ENCODE data around the gene BCL7C.
A peak's percentile ranks its signal among the peaks of the same experiment; 100 is the strongest.
"Not testable (repeated sequence)": the region's sequence is repeated elsewhere in the genome, so short reads cannot be mapped to it uniquely, and the experiment has no call there.

Gene BCL7C

DNA sequence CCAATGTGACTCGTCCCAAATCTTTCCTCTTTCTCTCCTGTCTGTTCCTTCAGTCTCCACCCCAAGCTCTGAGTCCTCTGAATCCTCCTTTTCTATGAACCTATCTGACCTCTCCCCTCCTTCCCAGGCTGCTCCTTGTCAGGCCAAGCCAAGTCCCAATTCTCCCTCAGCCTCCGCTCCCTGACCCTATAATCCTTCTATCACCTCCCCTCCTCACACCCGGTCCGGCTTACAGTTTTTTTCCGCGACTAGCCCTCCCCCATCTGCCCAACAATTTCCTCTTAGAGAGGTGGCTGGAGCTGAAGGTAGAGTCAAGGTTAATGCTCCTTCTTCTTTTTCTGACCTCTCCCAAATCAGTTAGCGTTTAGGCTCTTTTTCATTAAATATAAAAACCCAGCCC, 33.1 kb downstream of the BCL7C start:
- DNase-seq = not testable (repeated sequence)

DNA sequence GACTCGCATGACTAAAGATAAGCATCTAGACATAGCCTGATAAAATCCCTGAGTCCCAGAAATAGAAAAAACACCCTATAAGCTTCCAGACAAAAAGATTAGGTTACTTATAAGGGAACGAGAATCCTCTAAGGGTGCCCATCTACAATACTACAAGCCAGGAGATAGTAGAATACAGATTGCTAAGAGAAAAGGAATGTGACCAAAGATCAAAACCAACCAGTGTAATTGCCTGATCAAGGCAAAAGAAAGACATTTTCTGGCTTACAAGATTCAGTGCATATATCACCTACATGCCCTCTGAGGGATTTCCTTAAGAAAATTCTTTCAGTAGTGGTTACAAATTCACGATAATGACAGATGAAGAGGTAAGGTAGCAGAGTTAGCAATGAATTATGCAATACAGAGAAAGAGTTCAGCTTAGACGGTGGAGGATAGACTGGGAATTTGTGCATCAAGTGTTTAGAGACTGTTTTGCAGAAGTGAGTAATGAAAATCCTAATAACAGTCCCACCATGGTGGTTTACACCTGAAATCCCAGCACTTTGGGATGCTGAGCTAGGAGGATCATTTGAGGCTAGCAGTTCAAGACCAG, 35.0 kb downstream of the BCL7C start:
- DNase-seq = no peak

DNA sequence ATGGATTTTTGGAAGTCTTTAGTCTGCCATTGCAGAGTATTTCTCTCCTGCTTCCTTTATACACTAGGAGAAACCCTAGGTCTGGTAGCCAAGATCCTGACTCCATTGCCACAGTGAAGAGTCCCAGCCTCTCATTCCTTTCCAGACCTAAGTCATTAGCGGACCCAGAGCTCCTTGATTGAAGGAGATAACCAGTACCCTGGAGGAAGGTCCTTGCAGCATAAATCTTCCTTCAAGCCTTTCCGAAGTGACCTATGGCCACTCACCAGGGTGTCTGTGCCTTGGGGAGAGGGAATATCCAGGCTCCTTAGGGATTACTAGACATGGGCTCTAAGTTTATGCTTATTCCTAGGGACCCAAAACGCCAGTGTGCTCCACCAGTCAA, 35.8 kb downstream of the BCL7C start:
- DNase-seq = no peak

DNA sequence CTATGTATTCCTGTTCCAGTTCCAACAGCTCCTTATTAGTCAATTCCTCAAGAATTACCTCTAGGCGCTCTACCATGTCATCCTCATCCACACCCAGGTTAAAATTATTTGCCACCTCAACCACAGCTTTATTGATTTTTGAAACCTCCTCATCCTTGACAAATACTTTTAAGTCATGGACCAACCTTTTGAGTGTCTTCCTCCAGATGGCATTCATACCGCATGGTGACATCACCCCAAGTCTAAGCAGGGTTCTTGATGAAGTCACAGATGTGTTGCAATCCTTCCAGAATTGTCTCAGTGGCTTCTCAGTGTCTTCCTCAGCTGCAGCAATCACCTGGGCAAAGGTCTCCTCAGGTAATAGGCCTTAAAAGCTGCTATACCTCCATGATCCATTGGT, 40.1 kb downstream of the BCL7C start:
- no peak for DNase-seq

DNA sequence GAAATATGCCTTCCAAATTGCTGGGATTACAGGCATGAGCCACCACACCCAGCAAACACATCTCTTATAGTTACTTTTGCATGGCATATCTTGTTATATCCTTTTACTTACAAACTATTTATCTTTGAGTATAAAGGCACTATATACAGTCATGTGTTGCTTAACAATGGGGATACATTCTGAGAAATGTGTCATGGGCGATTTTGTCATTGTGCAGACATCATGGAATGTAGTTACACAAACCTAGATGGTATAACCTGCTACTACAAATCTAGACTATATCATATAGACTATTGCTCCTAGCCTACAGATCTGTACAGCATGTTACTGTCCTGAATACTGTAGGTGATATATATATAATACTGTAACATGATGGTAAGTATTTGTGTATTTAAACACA, 43.6 kb downstream of the BCL7C start:
- DNase-seq = no peak

DNA sequence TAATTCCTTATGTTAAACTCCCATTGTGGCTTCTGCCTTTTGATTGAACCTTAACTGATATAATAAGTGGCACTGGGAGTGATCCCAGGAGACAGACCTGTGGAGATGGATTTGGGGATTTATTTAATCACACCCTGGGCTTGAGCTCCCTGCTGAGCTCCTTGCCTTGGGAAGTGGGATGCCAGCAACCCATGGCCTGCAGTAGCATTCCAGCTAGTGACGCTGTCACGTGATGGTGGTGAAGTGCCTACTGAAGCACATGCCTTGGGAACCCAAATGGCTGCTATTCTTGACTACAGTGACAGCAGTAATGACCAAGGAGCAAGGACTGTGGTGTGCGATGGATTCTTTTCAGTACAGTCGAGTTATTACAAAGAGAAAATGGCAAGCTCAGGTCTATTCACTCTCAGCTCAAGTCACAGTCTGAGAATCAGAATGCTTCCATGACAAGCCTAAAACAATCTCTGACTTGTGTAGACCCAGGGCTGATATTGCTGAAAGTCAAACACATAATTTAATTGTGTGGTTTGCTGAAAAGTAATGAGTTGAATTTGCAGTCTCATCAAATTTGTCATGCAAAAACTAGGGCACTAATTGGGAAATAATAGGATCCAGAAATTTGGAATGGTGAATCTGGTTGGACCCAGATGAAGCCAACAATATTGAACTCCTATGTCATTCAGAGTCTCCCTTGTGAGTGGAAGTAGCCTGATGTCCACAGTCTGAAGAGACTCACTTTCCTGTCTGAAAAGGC, 47.1 kb downstream of the BCL7C start:
- no peak for DNase-seq

DNA sequence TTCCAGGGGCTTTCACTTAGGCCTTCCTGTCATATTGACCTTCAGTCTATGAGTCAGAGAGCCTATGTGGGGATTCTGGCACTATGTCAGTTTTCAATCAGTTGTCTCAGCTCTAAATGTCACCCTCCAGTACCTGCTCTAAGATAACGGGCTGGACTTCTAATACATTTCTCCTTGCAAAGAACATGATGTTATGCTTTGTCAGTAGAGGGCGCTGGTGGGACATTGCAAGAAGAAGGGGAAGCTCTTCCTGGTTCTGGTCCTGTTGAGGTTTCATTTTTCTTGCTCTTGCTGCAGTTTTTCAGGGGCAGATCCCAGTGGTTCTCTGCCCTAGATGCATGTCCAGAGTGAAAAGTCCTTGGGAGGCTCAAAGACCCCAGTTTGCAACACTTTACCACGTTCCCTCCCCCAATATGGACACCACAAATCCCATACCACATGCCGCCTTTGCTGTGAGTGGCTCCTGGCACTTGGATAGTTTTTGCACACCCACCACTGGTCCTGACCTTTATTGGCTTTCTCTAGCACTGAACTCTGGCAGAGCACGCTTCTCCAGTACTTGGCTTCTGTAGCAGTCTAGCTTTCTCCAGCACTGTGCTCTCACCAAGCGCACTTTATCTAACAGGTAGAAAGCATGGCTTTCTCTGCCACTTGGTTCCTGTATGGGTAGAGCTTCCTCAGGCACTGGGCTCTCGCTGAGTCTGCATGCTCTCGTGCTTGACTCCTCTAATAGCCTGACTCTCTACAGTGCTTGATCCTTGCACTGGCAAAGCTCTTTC, 49.0 kb downstream of the BCL7C start:
- DNase-seq = peak in 12 of 14 donors; percentile 5 to 60 (median 28)

DNA sequence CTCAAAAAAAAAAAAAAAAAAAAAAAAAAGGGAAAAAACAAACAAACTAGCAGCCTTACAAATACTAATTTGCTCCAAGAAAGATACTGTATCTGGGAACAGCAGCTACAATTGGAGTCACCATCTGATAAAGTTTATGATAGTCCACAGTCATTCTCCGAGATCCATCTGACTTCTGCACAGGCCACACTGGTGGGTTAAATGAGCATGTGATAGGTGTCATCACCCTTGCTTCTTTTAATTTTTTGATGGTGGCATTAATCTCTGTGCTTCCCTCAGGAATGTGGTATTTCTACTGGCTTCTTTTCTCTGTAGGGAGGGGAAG, 49.6 kb downstream of the BCL7C start:
- DNase-seq = no peak

DNA sequence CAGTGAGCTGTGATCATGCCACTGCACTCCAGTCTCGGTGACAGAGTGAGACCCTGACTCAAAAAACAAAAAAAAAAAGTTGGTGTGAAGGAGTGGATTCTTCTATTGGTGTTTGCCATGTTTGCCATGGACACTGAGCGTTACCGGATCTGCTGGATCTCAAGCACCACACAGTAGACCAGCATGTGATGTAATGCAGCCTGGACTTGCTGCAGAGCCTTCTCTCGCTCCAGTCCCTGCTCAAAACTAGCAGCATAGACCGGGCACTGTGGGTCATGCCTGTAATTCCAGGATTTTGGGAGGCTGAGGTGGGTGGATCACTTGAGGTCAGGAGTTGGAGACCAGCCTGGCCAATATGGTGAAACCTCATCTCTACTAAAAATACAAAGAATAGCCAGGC, 50.4 kb downstream of the BCL7C start:
- DNase-seq = no peak

DNA sequence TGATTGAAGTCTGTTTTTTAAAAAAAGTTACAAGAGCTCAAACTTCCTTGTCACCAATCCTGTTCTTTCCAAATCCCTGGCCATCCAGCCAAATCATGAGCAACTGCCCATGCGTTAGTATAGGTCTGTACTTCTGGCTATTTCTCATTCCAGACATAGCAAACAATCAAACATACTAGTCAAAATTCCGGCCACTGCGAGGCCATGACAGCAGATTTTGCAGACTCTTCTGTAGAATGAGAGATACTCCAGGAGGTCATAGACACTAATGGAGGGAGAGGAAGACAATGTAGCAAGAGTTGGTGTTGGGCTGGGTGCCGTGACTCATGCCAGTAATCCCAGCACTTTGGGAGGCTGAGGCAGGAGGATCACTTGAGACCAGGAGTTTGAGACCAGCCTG, 50.9 kb downstream of the BCL7C start:
- DNase-seq = no peak

DNA sequence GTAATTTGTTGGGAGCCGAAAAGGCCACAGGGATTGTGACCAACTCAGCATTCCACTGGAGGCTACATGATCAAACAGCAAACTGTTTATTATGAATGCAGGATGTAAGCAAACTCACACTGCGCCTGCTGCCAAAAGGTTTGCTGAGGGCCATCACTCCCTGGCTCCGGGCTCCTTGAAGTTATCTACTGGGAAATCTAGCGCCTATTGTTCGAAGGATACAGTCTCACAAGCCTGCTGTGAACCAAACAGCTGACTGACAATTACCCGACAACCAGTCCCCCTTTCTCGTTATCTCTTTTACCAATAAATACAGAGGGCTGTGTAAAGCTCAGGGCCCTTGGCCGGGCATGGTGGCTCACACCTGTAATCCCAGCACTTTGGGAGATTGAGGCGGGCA, 52.5 kb downstream of the BCL7C start:
- DNase-seq = no peak

DNA sequence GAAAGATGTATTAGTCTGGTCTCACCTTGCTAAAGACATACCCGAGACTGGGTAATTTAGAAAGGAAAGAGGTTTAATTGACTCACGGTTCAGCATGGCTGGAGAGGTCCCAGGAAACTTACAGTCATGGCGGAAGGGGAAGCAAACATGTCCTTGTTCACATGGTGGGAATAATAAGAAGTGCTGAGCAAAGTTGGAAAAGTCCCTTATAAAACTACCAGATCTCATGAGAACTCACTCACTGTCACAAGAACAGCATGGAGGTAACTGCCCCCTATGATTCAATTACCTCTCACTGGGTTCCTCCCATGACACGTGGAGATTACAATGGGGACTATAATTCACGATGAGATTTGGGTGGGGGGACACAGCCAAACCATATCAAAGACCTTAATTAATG, 53.3 kb downstream of the BCL7C start:
- no peak for DNase-seq

DNA sequence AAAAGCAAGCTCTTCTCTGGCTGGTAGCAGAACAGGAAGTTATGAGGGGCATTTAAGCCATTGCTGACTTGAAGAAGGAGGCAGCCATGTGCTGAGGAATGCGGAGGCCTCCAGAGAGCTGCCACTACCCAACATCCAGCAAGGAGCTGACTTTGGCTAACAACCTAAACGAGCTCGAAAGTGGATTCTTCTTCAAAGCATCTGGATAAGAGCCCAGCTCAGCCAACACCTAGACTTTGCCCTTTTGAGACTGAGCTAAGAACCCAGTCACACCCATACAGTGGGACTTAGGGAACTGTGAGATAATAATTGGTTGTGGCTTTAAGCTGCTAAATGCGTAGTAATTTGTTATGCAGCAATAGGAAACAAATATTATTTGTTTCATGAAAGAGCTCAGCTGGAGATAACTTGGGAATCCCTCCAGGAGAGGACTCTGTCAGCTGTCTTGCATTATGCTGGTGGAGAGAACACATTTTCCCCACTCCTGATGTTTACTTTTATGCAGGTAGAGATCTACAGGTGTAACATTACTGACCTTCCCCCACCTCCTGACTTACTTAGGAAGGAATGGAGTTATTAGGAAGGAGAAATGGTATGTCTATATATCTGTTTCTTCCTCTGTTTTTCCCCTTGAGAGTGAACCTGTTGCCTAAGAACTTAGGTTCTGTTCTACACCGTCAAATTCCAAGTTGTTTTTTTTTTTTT, 54.2 kb downstream of the BCL7C start:
- DNase-seq = no peak

DNA sequence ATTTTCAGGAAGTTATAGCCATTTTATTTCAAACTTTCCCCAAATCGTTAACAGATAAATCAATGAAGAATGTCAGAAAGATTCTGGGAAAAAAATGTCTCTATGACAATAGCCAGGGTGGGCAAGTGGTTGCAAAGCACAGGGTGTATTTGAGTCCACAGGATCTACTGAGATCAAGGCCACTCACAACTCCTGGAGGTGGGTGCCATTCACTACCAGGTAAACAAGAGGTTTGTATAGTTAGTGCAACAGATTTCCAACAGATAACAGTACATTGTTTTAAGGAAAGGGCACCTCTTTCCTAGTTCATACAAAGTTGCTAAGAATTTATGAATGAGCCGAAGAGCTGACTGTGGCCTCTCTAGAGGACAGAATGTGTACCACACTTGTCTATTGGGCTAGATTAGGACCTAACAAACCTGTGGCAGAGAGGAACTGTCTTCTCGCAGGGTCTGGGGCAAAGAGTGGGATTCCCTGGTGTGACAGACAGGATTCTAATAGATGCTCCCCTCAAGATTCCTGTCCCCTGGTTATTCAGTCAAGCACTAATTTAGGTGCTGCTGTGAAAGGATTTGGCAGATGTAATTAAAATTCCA, 54.9 kb downstream of the BCL7C start:
- no peak for DNase-seq

DNA sequence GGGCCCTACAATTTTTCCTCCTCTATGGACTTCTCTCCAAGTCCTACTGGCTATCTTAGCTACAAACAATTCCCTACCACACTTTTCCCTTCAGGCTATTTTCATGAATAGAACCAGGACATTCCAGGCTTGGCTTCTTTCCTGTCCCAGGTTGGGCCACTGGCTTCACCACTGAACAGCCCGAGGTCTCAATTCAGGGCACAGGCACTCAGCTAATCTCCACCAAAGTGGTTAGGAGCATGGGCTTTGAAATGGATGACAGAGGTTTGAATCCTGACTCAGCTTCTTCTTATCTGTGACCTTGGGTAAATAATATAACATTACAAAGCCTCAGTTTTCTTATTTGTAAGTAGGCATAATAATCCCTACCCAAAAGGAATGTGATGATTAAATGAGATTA, 56.0 kb downstream of the BCL7C start:
- no peak for DNase-seq
